Measurements from ENCODE around the gene PALD1.

DNA sequence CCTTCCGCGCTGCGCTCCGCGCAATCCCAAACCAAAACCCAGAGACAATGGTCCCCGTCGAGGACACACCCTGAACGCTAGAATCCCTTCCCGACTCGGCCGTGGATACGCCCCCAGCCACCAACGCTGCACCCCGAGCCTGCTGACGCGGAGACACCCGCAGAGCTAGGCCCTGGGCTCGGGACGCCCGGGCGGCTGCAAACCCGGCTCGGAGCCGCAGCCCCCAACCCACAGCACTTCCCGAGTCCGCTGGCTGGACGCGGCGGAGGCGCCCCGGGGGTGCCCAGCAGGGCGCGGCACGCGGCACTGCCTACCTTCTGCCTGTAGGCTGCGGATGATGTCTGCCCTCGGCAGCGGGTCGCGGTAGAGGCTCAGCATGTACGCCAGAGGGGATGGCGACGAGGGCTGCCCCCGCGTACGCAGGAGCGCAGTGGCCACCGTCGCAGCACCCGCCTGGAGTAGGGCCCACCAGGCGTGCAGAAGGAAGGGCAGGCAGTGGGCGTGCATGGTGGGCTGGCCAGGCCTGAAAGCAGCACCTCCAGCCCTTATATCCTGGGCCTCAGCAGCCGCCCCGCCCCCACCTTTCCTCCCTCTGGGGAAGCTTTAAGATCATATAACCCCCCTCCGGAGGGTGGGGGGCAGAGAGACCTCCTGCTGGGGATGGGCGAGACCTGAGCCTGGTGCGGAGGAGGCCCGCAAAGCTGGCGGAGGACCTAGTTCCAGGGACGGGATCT lies 37.2 kb upstream of the PALD1 start, which contains the start of gene NODAL:
- TF ChIP-seq, protein P1, sequence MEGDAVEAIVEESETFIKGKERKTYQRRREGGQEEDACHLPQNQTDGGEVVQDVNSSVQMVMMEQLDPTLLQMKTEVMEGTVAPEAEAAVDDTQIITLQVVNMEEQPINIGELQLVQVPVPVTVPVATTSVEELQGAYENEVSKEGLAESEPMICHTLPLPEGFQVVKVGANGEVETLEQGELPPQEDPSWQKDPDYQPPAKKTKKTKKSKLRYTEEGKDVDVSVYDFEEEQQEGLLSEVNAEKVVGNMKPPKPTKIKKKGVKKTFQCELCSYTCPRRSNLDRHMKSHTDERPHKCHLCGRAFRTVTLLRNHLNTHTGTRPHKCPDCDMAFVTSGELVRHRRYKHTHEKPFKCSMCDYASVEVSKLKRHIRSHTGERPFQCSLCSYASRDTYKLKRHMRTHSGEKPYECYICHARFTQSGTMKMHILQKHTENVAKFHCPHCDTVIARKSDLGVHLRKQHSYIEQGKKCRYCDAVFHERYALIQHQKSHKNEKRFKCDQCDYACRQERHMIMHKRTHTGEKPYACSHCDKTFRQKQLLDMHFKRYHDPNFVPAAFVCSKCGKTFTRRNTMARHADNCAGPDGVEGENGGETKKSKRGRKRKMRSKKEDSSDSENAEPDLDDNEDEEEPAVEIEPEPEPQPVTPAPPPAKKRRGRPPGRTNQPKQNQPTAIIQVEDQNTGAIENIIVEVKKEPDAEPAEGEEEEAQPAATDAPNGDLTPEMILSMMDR (IDR thresholded peaks at IDR 0.05): no peak
- no peak for TF ChIP-seq POLR2A (IDR thresholded peaks at IDR 0.05)

All from adrenal gland (tissue), 5 donors.